WTC11 (cell line): ENCODE data around the gene CT47A1. TPM values are rescaled to one million over a fixed set of nuclear protein-coding genes. Genes with fewer than 3 reads are reported as not detected.

Experiments used
- ATAC-seq: fragments of 200-7000 bp; cut with Tn5 transposase; 2 replicates; pipeline ENCODE4 v1.10.0; 2021; ENCODE audit warnings: mild to moderate bottlenecking, moderate library complexity
- CTCF ChIA-PET: fragments of 300-600 bp; sonication (Branson Sonifier 250); formaldehyde crosslinking; loops from one replicate; lab custom pipeline; 2021; ENCODE audit warnings: antibody characterized with exemption; lab: Charles Lee
- POLR2A ChIA-PET: fragments of 350-600 bp; sonication (Branson Sonifier 250); formaldehyde crosslinking; loops from one replicate; lab custom pipeline; 2021; ENCODE audit warnings: antibody characterized with exemption; lab: Charles Lee
- DNase-seq: peaks from one replicate; pipeline ENCODE4 v3.0.0; 2021; ENCODE audit warnings: low spot score
- H3K27ac Mint-ChIP-seq: 2 replicates; pipeline ENCODE4 v1.8.0; 2021; ENCODE audit warnings: mixed read lengths
- H3K27me3 Mint-ChIP-seq: 2 replicates; pipeline ENCODE4 v1.8.0; 2021; ENCODE audit warnings: low read depth, mild to moderate bottlenecking, moderate library complexity, mixed read lengths
- H3K36me3 Mint-ChIP-seq: 2 replicates; pipeline ENCODE4 v1.8.0; 2021; ENCODE audit warnings: mixed read lengths
- H3K4me1 Mint-ChIP-seq: 2 replicates; pipeline ENCODE4 v1.8.0; 2022; ENCODE audit warnings: mixed read lengths
- H3K4me3 Mint-ChIP-seq: 2 replicates; pipeline ENCODE4 v1.8.0; 2021; ENCODE audit warnings: mild to moderate bottlenecking, moderate library complexity, mixed read lengths
- H3K9me3 Mint-ChIP-seq: 2 replicates; pipeline ENCODE4 v1.8.0; 2021; ENCODE audit warnings: mixed read lengths
- ELF4 ChIP-seq: sonication (generic); formaldehyde crosslinking; IDR thresholded peaks from 2 replicates; pipeline ENCODE4 v1.8.1; 2022; ENCODE audit warnings: low read depth, mild to moderate bottlenecking, moderate library complexity, missing genetic modification reagents
- NR3C1 ChIP-seq: sonication (generic); formaldehyde crosslinking; conservative IDR thresholded peaks from 2 replicates; pipeline ENCODE4 v1.8.1; 2023; ENCODE audit warnings: low read depth, mild to moderate bottlenecking, missing genetic modification reagents
- TEAD1 ChIP-seq: sonication (generic); formaldehyde crosslinking; IDR thresholded peaks from 2 replicates; pipeline ENCODE4 v1.8.0; 2022; ENCODE audit warnings: mild to moderate bottlenecking, missing genetic modification reagents
- TP53 ChIP-seq: sonication (generic); formaldehyde crosslinking; IDR thresholded peaks from 2 replicates; pipeline ENCODE4 v1.8.1; 2023; ENCODE audit warnings: mild to moderate bottlenecking, missing genetic modification reagents
- total RNA-seq: library from RNA; stranded (reverse); gene quantifications from 3 replicates; pipeline ENCODE4 v1.2.3, GENCODE V29; 2021
- TF ChIP-seq, protein P1 (sequence below): fragments of 250-450 bp; sonication (Bioruptor Pico); IDR thresholded peaks from 2 replicates; pipeline ENCODE4 v1.9.0; 2021; ENCODE audit warnings: mild to moderate bottlenecking
- TF ChIP-seq, protein P2 (sequence below): sonication (generic); formaldehyde crosslinking; IDR thresholded peaks from 2 replicates; pipeline ENCODE4 v1.8.1; 2023; ENCODE audit warnings: mild to moderate bottlenecking, missing genetic modification reagents, moderate library complexity
- TF ChIP-seq, protein P3 (sequence below): sonication (generic); formaldehyde crosslinking; IDR thresholded peaks from 2 replicates; pipeline ENCODE4 v1.8.0; 2023; ENCODE audit warnings: missing genetic modification reagents
- TF ChIP-seq, protein P4 (sequence below): fragments of 200-600 bp; IDR thresholded peaks from 2 replicates; pipeline ENCODE4 v1.8.0; 2022; ENCODE audit warnings: antibody characterized with exemption
- TF ChIP-seq, protein P5 (sequence below): sonication (generic); formaldehyde crosslinking; IDR thresholded peaks from 2 replicates; pipeline ENCODE4 v1.8.0; 2023; ENCODE audit warnings: missing genetic modification reagents, mild to moderate bottlenecking, borderline replicate concordance
- TF ChIP-seq, protein P6 (sequence below): fragments of 250-450 bp; sonication (Bioruptor Pico); IDR thresholded peaks from 2 replicates; pipeline ENCODE4 v1.9.0; 2021; ENCODE audit warnings: mild to moderate bottlenecking, borderline replicate concordance
- TF ChIP-seq, protein P7 (sequence below): fragments of 250-450 bp; sonication (Bioruptor Pico); IDR thresholded peaks from 2 replicates; pipeline ENCODE4 v1.8.0; 2021; ENCODE audit warnings: mild to moderate bottlenecking
- TF ChIP-seq, protein P8 (sequence below): fragments of 250-450 bp; sonication (Bioruptor Pico); IDR thresholded peaks from 2 replicates; pipeline ENCODE4 v1.9.0; 2021; ENCODE audit warnings: mild to moderate bottlenecking

The CT47A1 gene
- total RNA-seq, 1 experiment from 2014 or later: not detected

DNA sequence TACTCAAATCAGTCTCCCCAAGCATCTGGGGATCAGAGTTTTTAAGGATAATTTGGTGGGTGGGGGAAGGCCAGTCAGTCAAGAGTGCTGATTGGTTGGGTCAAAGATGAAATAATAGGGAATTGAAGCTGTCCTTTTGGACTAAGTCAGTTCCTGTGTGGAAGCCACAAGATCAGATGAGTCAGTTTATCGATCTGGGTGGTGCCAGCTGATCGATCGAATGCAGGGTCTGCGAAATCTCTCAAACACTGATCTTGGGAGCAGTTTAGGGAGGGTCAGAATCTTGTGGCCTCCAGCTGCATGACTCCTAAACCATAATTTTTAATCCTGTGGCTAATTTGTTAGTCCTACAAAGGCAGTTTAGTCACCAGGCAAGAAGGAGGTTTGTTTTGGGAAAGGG lies 44.5 kb upstream of the CT47A1 start:
- TF ChIP-seq, protein P1, sequence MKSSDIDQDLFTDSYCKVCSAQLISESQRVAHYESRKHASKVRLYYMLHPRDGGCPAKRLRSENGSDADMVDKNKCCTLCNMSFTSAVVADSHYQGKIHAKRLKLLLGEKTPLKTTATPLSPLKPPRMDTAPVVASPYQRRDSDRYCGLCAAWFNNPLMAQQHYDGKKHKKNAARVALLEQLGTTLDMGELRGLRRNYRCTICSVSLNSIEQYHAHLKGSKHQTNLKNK (CRISPR knock-in tag): no peak
- TF ChIP-seq, protein P2, sequence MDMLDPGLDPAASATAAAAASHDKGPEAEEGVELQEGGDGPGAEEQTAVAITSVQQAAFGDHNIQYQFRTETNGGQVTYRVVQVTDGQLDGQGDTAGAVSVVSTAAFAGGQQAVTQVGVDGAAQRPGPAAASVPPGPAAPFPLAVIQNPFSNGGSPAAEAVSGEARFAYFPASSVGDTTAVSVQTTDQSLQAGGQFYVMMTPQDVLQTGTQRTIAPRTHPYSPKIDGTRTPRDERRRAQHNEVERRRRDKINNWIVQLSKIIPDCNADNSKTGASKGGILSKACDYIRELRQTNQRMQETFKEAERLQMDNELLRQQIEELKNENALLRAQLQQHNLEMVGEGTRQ (CRISPR knock-in tag): no peak
- TF ChIP-seq, protein P3, sequence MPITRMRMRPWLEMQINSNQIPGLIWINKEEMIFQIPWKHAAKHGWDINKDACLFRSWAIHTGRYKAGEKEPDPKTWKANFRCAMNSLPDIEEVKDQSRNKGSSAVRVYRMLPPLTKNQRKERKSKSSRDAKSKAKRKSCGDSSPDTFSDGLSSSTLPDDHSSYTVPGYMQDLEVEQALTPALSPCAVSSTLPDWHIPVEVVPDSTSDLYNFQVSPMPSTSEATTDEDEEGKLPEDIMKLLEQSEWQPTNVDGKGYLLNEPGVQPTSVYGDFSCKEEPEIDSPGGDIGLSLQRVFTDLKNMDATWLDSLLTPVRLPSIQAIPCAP: no peak
- TF ChIP-seq TEAD1 (CRISPR knock-in tag) (no peak), TP53 (no peak)
- TF ChIP-seq, protein P4, sequence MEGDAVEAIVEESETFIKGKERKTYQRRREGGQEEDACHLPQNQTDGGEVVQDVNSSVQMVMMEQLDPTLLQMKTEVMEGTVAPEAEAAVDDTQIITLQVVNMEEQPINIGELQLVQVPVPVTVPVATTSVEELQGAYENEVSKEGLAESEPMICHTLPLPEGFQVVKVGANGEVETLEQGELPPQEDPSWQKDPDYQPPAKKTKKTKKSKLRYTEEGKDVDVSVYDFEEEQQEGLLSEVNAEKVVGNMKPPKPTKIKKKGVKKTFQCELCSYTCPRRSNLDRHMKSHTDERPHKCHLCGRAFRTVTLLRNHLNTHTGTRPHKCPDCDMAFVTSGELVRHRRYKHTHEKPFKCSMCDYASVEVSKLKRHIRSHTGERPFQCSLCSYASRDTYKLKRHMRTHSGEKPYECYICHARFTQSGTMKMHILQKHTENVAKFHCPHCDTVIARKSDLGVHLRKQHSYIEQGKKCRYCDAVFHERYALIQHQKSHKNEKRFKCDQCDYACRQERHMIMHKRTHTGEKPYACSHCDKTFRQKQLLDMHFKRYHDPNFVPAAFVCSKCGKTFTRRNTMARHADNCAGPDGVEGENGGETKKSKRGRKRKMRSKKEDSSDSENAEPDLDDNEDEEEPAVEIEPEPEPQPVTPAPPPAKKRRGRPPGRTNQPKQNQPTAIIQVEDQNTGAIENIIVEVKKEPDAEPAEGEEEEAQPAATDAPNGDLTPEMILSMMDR: no peak
- TF ChIP-seq, protein P5, sequence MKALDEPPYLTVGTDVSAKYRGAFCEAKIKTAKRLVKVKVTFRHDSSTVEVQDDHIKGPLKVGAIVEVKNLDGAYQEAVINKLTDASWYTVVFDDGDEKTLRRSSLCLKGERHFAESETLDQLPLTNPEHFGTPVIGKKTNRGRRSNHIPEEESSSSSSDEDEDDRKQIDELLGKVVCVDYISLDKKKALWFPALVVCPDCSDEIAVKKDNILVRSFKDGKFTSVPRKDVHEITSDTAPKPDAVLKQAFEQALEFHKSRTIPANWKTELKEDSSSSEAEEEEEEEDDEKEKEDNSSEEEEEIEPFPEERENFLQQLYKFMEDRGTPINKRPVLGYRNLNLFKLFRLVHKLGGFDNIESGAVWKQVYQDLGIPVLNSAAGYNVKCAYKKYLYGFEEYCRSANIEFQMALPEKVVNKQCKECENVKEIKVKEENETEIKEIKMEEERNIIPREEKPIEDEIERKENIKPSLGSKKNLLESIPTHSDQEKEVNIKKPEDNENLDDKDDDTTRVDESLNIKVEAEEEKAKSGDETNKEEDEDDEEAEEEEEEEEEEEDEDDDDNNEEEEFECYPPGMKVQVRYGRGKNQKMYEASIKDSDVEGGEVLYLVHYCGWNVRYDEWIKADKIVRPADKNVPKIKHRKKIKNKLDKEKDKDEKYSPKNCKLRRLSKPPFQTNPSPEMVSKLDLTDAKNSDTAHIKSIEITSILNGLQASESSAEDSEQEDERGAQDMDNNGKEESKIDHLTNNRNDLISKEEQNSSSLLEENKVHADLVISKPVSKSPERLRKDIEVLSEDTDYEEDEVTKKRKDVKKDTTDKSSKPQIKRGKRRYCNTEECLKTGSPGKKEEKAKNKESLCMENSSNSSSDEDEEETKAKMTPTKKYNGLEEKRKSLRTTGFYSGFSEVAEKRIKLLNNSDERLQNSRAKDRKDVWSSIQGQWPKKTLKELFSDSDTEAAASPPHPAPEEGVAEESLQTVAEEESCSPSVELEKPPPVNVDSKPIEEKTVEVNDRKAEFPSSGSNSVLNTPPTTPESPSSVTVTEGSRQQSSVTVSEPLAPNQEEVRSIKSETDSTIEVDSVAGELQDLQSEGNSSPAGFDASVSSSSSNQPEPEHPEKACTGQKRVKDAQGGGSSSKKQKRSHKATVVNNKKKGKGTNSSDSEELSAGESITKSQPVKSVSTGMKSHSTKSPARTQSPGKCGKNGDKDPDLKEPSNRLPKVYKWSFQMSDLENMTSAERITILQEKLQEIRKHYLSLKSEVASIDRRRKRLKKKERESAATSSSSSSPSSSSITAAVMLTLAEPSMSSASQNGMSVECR (CRISPR knock-in tag): no peak
- TF ChIP-seq, protein P6, sequence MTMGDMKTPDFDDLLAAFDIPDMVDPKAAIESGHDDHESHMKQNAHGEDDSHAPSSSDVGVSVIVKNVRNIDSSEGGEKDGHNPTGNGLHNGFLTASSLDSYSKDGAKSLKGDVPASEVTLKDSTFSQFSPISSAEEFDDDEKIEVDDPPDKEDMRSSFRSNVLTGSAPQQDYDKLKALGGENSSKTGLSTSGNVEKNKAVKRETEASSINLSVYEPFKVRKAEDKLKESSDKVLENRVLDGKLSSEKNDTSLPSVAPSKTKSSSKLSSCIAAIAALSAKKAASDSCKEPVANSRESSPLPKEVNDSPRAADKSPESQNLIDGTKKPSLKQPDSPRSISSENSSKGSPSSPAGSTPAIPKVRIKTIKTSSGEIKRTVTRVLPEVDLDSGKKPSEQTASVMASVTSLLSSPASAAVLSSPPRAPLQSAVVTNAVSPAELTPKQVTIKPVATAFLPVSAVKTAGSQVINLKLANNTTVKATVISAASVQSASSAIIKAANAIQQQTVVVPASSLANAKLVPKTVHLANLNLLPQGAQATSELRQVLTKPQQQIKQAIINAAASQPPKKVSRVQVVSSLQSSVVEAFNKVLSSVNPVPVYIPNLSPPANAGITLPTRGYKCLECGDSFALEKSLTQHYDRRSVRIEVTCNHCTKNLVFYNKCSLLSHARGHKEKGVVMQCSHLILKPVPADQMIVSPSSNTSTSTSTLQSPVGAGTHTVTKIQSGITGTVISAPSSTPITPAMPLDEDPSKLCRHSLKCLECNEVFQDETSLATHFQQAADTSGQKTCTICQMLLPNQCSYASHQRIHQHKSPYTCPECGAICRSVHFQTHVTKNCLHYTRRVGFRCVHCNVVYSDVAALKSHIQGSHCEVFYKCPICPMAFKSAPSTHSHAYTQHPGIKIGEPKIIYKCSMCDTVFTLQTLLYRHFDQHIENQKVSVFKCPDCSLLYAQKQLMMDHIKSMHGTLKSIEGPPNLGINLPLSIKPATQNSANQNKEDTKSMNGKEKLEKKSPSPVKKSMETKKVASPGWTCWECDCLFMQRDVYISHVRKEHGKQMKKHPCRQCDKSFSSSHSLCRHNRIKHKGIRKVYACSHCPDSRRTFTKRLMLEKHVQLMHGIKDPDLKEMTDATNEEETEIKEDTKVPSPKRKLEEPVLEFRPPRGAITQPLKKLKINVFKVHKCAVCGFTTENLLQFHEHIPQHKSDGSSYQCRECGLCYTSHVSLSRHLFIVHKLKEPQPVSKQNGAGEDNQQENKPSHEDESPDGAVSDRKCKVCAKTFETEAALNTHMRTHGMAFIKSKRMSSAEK (CRISPR knock-in tag): no peak
- TF ChIP-seq, protein P7, sequence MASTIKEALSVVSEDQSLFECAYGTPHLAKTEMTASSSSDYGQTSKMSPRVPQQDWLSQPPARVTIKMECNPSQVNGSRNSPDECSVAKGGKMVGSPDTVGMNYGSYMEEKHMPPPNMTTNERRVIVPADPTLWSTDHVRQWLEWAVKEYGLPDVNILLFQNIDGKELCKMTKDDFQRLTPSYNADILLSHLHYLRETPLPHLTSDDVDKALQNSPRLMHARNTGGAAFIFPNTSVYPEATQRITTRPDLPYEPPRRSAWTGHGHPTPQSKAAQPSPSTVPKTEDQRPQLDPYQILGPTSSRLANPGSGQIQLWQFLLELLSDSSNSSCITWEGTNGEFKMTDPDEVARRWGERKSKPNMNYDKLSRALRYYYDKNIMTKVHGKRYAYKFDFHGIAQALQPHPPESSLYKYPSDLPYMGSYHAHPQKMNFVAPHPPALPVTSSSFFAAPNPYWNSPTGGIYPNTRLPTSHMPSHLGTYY: no peak
- H3K4me1 Mint-ChIP-seq: no peaks in the 10 kb centered on the region
- H3K4me3 Mint-ChIP-seq: no peak overlapping the region
- ChIA-PET POLR2A (no interaction called here), CTCF (no interaction called here)
- ATAC-seq: no peak
- no peaks in the 10 kb centered on the region for H3K36me3 Mint-ChIP-seq
- H3K9me3 Mint-ChIP-seq: 0 out of 2 replicates have a peak, but pooled peaks cover 3% of the 10 kb centered on the region
- no peak for DNase-seq
- H3K27me3 Mint-ChIP-seq: peaks cover 2% of the 10 kb centered on the region; the same call in 1 of the 2 replicates
- H3K27ac Mint-ChIP-seq: no peak overlapping the region

DNA sequence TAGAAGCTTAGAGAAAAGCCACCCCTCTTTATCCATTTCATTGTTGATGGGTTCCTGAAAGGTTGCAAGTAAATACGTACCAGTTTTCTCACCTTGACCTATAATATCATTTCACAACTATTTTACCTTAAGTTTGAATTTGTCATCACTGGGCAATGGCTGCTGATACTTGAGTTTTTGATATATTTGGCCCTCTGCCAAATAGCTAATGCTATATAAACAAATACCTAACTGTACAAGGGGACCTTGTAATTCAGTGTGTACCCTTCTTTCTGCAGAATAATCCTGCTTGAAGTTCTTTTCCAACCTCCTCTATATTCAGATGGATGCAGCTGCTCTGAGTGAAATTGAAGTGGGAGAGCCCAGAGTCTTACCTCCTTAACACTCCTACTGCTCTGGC lies 42.9 kb upstream of the CT47A1 start:
- no peaks in the 10 kb centered on the region for H3K4me1 Mint-ChIP-seq
- no peak overlapping the region for H3K27ac Mint-ChIP-seq
- ATAC-seq: no peak
- peaks cover 5% of the 10 kb centered on the region; the same call in 1 of the 2 replicates for H3K27me3 Mint-ChIP-seq
- DNase-seq: no peak
- POLR2A ChIA-PET: interaction anchor here (0.5 kb wide), 1 partner anchor 49 kb away, joined by 5 read pairs; no protein-coding TSS in a partner anchor
- TF ChIP-seq ELF4 (CRISPR knock-in tag) (no peak), TEAD1 (CRISPR knock-in tag) (no peak), NR3C1 (no peak)
- TF ChIP-seq, protein P8, sequence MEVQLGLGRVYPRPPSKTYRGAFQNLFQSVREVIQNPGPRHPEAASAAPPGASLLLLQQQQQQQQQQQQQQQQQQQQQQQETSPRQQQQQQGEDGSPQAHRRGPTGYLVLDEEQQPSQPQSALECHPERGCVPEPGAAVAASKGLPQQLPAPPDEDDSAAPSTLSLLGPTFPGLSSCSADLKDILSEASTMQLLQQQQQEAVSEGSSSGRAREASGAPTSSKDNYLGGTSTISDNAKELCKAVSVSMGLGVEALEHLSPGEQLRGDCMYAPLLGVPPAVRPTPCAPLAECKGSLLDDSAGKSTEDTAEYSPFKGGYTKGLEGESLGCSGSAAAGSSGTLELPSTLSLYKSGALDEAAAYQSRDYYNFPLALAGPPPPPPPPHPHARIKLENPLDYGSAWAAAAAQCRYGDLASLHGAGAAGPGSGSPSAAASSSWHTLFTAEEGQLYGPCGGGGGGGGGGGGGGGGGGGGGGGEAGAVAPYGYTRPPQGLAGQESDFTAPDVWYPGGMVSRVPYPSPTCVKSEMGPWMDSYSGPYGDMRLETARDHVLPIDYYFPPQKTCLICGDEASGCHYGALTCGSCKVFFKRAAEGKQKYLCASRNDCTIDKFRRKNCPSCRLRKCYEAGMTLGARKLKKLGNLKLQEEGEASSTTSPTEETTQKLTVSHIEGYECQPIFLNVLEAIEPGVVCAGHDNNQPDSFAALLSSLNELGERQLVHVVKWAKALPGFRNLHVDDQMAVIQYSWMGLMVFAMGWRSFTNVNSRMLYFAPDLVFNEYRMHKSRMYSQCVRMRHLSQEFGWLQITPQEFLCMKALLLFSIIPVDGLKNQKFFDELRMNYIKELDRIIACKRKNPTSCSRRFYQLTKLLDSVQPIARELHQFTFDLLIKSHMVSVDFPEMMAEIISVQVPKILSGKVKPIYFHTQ (CRISPR knock-in tag): no peak
- CTCF ChIA-PET: no interaction called here
- H3K4me3 Mint-ChIP-seq: no peak overlapping the region
- no peaks in the 10 kb centered on the region for H3K36me3 Mint-ChIP-seq
- H3K9me3 Mint-ChIP-seq: 0 out of 2 replicates have a peak, but pooled peaks cover 6% of the 10 kb centered on the region
